Choroid plexus epithelial cell (primary cell): ENCODE measurements around the gene GARIN5A.
"Not testable (repeated sequence)": the region's sequence is repeated elsewhere in the genome, so short reads cannot be mapped to it uniquely, and the experiment has no call there.

Source experiments
- DNase-seq: peaks from one replicate; pipeline ENCODE4 v3.0.0-alpha.2; 2010; ENCODE audit warnings: low read depth
- H3K4me3 ChIP-seq: 2 replicates; pipeline ENCODE4 v1.5.1; 2011; ENCODE audit warnings: low read depth, mild to moderate bottlenecking, control low read depth, low read length, moderate library complexity
- TF ChIP-seq, protein P1 (sequence below): conservative IDR thresholded peaks from 2 replicates; pipeline ENCODE4 v1.5.1; 2011; ENCODE audit warnings: low read depth, mild to moderate bottlenecking, control low read depth, inconsistent platforms, low read length, moderate library complexity

Gene GARIN5A

GRCh38 chr19:50444059-50444458 lies 32.6 kb downstream of the GARIN5A start:
- DNase-seq, result no peak
- TF ChIP-seq, protein P1, sequence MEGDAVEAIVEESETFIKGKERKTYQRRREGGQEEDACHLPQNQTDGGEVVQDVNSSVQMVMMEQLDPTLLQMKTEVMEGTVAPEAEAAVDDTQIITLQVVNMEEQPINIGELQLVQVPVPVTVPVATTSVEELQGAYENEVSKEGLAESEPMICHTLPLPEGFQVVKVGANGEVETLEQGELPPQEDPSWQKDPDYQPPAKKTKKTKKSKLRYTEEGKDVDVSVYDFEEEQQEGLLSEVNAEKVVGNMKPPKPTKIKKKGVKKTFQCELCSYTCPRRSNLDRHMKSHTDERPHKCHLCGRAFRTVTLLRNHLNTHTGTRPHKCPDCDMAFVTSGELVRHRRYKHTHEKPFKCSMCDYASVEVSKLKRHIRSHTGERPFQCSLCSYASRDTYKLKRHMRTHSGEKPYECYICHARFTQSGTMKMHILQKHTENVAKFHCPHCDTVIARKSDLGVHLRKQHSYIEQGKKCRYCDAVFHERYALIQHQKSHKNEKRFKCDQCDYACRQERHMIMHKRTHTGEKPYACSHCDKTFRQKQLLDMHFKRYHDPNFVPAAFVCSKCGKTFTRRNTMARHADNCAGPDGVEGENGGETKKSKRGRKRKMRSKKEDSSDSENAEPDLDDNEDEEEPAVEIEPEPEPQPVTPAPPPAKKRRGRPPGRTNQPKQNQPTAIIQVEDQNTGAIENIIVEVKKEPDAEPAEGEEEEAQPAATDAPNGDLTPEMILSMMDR, result no peak
- no peak overlapping the region for H3K4me3 ChIP-seq

DNA sequence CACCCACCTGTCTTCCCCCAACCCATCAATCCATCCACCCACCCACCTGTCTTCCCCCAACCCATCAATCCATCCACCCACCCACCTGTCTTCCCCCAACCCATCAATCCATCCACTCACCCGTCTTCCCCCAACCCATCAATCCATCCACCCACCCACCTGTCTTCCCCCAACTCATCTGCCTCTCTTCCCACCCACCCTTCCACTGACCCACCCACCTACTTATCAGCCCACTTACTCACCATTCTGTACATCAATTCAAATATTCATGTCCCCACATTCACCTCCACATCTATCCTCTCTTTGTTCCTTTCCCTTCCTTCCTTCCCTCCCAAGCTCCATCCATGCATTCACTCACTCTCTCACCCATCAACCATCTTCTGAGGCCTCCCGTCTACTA lies 37.5 kb downstream of the GARIN5A start:
- not testable (repeated sequence) for H3K4me3 ChIP-seq, DNase-seq

- no peak overlapping the region for H3K4me3 ChIP-seq
- TF ChIP-seq, protein P1, result no peak
- no peak for DNase-seq
Observed at GRCh38 chr19:50437862-50438449, 38.7 kb downstream of the GARIN5A start.

GRCh38 chr19:50435627-50436026 lies 41.0 kb downstream of the GARIN5A start:
- TF ChIP-seq, protein P1, result no peak
- no peak overlapping the region for H3K4me3 ChIP-seq
- no peak for DNase-seq

GRCh38 chr19:50435221-50435620 lies 41.4 kb downstream of the GARIN5A start:
- TF ChIP-seq, protein P1, result no peak
- no peak overlapping the region for H3K4me3 ChIP-seq
- DNase-seq, result no peak

GRCh38 chr19:50434525-50434924 lies 42.1 kb downstream of the GARIN5A start:
- peak; percentile 27 for DNase-seq
- no peak overlapping the region for H3K4me3 ChIP-seq

GRCh38 chr19:50433201-50434180 lies 43.2 kb downstream of the GARIN5A start:
- TF ChIP-seq, protein P1, result no peak
- no peak for DNase-seq

More at GRCh38 chr19:50434525-50434924, 42.1 kb downstream of the GARIN5A start:
- TF ChIP-seq, protein P1, result no peak

More at GRCh38 chr19:50433201-50434180, 43.2 kb downstream of the GARIN5A start:
- no peak overlapping the region for H3K4me3 ChIP-seq
